Activated CD4-positive, alpha-beta T cell treated with anti-CD3 and anti-CD28 coated beads, Interleukin-2, amount 50 U/mL, for 1 hour (primary cell): ENCODE results near the gene KLK2.

Experiments used
- DNase-seq: peaks from one replicate; pipeline ENCODE4 v3.0.0-alpha.2; 2020

Gene KLK2

DNA sequence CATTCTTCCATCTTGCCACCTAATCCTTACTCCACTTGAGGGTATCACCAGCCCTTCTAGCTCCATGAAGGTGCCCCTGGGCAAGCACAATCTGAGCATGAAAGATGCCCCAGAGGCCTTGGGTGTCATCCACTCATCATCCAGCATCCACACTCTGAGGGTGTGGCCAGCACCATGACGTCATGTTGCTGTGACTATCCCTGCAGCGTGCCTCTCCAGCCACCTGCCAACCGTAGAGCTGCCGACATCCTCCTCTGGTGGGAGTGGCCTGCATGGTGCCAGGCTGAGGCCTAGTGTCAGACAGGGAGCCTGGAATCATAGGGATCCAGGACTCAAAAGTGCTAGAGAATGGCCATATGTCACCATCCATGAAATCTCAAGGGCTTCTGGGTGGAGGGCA is 21.6 kb upstream of the KLK2 start:
- no peak for DNase-seq

DNA sequence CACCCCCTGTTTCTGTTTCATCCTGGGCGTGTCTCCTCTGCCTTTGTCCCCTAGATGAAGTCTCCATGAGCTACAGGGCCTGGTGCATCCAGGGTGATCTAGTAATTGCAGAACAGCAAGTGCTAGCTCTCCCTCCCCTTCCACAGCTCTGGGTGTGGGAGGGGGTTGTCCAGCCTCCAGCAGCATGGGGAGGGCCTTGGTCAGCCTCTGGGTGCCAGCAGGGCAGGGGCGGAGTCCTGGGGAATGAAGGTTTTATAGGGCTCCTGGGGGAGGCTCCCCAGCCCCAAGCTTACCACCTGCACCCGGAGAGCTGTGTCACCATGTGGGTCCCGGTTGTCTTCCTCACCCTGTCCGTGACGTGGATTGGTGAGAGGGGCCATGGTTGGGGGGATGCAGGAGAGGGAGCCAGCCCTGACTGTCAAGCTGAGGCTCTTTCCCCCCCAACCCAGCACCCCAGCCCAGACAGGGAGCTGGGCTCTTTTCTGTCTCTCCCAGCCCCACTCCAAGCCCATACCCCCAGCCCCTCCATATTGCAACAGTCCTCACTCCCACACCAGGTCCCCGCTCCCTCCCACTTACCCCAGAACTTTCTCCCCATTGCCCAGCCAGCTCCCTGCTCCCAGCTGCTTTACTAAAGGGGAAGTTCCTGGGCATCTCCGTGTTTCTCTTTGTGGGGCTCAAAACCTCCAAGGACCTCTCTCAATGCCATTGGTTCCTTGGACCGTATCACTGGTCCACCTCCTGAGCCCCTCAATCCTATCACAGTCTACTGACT is 18.4 kb upstream of the KLK2 start, which contains the start of gene KLK3:
KLK3 (plus strand) TSS at position 280 of the 775 bp plus-strand sequence; CDS start at position 321, 41 bp downstream.
- DNase-seq: no peak

DNA sequence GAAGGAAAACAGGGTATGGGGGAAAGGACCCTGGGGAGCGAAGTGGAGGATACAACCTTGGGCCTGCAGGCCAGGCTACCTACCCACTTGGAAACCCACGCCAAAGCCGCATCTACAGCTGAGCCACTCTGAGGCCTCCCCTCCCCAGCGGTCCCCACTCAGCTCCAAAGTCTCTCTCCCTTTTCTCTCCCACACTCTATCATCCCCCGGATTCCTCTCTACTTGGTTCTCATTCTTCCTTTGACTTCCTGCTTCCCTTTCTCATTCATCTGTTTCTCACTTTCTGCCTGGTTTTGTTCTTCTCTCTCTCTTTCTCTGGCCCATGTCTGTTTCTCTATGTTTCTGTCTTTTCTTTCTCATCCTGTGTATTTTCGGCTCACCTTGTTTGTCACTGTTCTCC is 15.9 kb upstream of the KLK2 start:
- no peak for DNase-seq

DNA sequence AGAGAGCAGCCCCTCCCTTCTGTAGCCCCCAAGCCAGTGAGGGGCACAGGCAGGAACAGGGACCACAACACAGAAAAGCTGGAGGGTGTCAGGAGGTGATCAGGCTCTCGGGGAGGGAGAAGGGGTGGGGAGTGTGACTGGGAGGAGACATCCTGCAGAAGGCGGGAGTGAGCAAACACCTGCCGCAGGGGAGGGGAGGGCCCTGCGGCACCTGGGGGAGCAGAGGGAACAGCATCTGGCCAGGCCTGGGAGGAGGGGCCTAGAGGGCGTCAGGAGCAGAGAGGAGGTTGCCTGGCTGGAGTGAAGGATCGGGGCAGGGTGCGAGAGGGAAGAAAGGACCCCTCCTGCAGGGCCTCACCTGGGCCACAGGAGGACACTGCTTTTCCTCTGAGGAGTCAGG is 14.4 kb upstream of the KLK2 start:
- no peak for DNase-seq

DNA sequence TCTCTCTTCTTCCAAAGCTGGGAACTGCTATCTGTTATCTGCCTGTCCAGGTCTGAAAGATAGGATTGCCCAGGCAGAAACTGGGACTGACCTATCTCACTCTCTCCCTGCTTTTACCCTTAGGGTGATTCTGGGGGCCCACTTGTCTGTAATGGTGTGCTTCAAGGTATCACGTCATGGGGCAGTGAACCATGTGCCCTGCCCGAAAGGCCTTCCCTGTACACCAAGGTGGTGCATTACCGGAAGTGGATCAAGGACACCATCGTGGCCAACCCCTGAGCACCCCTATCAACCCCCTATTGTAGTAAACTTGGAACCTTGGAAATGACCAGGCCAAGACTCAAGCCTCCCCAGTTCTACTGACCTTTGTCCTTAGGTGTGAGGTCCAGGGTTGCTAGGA is 13.4 kb upstream of the KLK2 start:
- no peak for DNase-seq

DNA sequence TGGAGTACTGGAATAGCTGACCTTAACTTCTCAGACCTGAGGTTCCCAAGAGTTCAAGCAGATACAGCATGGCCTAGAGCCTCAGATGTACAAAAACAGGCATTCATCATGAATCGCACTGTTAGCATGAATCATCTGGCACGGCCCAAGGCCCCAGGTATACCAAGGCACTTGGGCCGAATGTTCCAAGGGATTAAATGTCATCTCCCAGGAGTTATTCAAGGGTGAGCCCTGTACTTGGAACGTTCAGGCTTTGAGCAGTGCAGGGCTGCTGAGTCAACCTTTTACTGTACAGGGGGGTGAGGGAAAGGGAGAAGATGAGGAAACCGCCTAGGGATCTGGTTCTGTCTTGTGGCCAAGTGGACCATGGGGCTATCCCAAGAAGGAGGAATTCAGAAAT is 12.2 kb upstream of the KLK2 start:
- DNase-seq: no peak

DNA sequence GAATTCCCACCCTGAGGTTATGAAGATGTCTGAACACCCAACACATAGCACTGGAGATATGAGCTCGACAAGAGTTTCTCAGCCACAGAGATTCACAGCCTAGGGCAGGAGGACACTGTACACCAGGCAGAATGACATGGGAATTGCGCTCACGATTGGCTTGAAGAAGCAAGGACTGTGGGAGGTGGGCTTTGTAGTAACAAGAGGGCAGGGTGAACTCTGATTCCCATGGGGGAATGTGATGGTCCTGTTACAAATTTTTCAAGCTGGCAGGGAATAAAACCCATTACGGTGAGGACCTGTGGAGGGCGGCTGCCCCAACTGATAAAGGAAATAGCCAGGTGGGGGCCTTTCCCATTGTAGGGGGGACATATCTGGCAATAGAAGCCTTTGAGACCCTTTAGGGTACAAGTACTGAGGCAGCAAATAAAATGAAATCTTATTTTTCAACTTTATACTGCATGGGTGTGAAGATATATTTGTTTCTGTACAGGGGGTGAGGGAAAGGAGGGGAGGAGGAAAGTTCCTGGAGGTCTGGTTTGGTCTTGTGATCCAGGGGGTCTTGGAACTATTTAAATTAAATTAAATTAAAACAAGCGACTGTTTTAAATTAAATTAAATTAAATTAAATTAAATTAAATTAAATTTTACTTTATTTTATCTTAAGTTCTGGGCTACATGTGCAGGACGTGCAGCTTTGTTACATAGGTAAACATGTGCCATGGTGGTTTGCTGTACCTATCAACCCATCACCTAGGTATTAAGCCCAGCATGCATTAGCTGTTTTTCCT is 11.5 kb upstream of the KLK2 start:
- DNase-seq: no peak

DNA sequence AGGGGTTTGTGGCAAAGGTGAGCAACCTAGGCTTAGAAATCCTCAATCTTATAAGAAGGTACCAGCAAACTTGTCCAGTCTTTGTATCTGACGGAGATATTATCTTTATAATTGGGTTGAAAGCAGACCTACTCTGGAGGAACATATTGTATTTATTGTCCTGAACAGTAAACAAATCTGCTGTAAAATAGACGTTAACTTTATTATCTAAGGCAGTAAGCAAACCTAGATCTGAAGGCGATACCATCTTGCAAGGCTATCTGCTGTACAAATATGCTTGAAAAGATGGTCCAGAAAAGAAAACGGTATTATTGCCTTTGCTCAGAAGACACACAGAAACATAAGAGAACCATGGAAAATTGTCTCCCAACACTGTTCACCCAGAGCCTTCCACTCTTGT is 3.8 kb upstream of the KLK2 start:
- DNase-seq: no peak

DNA sequence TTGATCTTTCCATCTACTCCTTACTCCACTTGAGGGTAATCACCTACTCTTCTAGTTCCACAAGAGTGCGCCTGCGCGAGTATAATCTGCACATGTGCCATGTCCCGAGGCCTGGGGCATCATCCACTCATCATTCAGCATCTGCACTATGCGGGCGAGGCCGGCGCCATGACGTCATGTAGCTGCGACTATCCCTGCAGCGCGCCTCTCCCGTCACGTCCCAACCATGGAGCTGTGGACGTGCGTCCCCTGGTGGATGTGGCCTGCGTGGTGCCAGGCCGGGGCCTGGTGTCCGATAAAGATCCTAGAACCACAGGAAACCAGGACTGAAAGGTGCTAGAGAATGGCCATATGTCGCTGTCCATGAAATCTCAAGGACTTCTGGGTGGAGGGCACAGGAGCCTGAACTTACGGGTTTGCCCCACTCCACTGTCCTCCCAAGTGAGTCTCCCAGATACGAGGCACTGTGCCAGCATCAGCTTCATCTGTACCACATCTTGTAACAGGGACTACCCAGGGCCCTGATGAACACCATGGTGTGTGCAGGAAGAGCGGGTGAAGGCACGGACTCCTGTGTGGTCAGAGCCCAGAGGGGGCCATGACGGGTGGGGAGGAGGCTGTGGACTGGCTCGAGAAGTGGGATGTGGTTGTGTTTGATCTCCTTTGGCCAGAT is 2.7 kb upstream of the KLK2 start:
- DNase-seq: no peak

DNA sequence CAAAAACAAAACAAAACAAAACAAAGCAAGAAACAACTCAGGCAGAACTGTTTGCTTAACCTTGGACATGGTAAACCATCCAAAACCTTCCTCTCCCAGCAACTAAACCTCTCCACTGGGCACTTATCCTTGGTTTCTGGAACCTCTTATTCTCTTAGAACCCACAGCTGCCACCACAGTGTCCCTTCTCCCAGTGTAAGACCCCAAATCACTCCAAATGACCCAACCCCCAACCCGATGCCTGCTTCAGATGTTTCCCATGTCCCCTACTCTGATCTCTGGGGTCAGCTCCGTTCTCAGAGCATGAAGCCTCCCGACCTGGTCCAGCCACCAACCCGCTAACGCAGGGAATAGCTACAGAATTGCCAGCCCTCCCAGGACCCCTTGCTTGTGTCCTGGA is 972 bp downstream of the KLK2 start:
- DNase-seq: no peak

DNA sequence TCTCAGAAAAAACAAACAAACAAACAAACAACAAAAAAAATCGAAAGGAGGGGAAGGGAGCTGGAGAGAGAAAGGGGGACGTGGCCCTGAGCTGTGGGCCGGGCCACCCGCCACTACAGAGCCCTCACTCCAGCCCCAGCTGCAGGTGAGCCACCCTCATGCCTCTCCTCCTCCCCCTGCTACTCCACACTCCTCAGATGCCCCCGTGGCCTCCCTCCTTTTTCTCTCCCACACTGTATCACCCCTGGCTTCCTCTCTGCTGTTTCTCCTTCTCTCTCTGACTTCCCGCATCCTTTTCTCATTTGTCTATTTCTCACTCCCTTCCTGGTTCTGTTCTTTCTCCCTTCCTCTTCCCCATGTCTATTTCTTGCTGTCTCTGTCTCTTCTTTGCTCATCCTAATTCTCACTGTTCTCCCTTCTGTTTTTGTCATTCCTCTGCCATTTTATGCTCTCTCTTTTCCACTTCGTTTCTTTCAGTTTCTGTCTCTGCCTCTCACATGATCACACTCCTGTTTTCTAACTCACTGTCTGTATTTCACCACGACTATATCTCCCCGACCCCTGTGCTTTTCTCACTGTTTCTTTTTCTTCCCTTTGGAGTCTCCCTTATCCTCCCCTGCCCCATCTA is 2.7 kb downstream of the KLK2 start:
- DNase-seq: no peak

DNA sequence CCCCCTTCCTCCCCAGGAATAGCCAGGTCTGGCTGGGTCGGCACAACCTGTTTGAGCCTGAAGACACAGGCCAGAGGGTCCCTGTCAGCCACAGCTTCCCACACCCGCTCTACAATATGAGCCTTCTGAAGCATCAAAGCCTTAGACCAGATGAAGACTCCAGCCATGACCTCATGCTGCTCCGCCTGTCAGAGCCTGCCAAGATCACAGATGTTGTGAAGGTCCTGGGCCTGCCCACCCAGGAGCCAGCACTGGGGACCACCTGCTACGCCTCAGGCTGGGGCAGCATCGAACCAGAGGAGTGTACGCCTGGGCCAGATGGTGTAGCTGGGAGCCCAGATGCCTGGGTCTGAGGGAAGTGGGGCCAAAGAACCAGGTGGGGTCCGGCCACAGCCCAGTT is 3.2 kb downstream of the KLK2 start:
- DNase-seq: no peak

DNA sequence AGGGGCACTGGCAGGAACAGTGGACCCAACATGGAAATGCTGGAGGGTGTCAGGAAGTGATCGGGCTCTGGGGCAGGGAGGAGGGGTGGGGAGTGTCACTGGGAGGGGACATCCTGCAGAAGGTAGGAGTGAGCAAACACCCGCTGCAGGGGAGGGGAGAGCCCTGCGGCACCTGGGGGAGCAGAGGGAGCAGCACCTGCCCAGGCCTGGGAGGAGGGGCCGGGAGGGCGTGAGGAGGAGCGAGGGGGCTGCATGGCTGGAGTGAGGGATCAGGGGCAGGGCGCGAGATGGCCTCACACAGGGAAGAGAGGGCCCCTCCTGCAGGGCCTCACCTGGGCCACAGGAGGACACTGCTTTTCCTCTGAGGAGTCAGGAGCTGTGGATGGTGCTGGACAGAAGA is 4.1 kb downstream of the KLK2 start:
- no peak for DNase-seq

DNA sequence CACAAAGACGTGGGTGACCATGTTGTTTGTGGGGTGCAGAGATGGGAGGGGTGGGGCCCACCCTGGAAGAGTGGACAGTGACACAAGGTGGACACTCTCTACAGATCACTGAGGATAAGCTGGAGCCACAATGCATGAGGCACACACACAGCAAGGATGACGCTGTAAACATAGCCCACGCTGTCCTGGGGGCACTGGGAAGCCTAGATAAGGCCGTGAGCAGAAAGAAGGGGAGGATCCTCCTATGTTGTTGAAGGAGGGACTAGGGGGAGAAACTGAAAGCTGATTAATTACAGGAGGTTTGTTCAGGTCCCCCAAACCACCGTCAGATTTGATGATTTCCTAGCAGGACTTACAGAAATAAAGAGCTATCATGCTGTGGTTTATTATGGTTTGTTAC is 5.6 kb downstream of the KLK2 start:
- DNase-seq: no peak

DNA sequence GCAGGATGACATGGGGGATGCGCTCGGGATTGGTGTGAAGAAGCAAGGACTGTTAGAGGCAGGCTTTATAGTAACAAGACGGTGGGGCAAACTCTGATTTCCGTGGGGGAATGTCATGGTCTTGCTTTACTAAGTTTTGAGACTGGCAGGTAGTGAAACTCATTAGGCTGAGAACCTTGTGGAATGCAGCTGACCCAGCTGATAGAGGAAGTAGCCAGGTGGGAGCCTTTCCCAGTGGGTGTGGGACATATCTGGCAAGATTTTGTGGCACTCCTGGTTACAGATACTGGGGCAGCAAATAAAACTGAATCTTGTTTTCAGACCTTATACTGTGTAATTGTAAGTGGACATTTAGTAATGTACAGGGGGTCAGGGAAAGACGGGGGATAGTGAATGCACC is 7.0 kb downstream of the KLK2 start:
- DNase-seq: no peak

DNA sequence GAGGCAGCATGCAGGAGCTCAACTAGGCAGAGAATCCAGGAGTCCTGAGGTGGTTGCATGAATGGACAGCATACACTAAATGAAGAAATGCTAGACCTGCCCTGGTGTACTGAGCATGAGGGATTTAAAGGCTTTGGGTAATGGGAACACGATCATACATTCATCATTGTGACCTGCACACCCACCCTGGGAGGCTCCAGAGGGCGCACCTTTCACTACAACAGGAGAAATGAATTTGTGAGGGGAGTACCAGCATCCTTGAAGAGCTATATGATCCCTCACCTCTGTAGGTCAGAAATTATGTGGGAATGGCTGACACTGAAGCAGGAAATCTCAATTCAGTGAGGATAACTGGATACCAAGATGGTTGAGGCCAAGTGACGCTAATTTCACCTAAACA is 8.9 kb downstream of the KLK2 start:
- DNase-seq: no peak

DNA sequence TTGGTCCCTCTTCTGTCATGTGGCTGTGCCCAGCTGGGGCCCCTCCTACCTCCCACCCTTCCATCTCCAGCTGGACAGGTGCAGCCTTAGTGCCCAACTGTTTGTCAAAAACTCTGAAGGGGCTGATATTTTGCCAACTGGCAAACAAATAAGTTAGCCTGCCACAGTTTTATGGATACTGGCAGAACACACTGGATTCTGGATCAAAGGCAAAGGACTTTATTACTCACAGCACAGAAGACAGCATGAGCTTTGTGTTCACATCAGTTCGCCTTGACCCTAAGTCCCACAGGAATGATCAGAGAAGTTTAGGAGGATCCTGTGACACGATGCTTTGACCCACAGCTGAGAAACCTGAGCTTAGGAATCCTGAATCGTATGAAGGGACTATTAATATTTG is 16.4 kb downstream of the KLK2 start:
- DNase-seq: no peak

DNA sequence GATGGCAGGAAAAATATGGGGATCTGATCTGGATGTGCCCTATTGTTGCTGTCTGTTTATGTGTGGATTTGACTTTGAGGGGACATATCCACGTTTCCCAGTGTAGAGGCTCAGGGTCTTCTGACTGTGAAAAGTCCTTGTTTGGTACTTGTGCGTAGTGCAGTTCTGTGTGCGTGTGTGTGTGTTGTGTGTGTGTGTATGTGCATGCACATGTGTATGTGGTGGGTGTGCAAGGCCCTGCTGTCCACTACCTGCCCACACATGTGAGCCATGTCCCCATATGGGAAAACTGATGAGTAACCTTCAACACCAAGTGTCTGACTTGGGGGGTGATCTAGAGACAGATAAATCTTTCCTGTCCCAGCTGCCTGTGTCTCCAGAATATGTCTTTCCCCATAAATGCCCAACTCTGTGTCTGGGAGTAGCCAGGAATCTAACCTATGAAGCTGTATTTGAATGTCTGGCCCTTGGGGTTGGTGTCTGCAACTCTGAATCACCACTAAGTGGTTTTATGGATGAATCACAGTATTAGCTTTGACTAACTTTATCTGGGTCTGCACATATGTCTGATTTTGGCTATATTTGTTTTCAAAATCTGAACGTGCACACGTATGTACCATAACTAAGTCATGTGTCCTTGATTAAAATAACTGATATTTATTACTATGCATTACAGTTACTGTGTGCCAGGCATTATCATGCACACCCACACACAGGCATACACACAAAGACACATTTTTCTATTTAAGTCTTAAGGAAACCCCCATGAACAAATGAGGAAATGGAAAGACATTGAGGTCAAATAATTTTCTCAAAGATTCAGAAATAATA is 17.4 kb downstream of the KLK2 start:
- DNase-seq: no peak

DNA sequence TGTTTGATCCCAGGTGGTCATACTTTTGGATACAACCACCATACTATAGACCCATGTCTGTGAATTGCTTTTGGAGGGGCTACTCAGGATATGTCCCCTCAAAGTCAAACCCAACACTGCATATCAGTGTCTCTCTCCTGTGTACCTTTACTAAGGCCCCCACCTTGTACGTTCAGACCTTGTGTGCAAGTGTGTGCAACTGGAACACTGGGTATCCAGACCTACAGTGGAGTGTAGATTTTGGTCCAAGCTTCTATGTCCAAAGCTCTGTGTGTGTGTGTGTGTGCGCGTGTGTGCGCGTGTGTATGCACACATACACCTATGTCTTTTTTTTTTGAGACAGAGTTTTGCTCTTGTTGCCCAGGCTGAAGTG is 18.0 kb downstream of the KLK2 start:
- DNase-seq: no peak

DNA sequence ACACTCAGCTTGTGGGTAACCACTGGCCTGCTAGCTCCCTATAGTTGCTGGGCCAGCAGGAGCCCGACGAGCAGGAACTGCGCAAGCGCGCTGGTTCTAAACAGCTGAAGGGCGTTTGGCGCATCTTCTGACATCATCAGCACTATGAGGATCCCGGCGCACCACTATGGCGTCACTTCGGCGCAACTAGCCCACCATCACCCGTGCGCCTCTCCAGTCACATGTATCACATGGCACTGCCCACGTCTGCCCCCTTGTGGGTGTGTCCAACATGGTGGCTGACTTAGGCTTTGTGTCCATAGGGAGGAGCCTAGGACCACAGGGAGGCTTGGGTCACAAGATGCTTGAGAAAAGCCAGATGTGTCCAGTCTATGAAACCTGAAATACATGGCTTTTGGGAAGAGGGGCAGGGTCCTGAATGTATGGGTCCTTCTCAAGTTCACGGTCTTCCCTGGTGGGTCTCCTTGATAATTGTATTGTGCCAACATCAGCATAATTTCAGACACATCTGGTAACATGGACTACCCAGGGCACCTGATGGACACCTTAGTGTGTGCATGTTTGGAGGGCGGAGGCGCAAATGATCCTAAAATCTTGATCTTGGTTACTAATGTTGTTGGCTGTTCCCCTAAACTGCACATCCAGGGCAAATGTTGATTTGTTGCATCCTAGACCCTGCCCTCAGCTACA is 20.0 kb downstream of the KLK2 start:
- DNase-seq: no peak

DNA sequence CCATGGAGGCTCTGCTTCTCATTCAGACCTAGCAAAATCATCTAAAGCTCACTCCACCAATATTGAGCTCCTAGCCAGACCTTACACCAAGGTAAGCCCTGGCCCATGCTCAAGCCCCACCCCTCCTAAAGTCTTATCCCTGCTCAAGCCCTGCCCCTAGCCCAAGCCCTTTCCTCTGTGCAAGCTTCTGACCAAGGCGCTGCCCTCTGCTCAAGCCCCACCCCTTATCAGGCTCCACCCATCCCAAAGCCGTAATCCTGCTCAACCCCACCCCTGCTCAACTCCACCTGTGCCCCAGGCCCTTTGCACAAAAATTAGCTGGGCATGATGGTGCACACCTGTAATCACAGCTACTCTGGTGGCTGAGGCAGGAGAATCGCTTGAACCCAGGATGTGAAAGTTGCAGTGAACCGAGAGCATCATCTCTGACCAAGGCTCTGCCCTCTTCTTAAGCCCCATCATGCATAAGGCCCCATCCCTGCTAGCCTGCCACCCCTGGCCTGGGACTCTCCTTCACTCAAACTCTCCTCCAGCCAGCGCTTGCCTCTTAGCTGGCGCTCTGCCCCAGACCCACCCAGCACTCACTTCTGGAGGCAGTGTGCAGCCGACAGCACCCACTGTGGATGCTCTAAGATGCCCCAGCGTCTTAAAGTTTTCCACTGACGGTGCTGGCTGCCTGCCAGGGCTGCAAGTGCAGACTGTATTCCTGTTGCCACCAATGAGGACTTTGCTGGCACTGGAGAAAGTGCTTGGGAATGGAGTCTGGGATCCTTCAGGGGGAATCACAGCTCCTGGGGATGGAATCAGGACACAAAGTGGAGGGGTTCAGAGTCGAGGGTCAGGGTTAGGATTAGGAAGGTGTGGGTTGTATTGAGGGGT is 21.5 kb downstream of the KLK2 start:
- DNase-seq: no peak
